K562 (cell line): ENCODE measurements around the gene TBL1Y. TPM values are rescaled to one million over a fixed set of nuclear protein-coding genes. Genes with fewer than 3 reads are reported as not detected.

Experiments used
- BCL6 ChIP-seq: fragments of 250-450 bp; sonication (Bioruptor Pico); IDR thresholded peaks from 2 replicates; pipeline ENCODE4 v1.4.0; 2020
- MCM7 ChIP-seq, 2 experiments: fragments of 450-650 bp; IDR thresholded peaks; 2 replicates each; pipeline ENCODE4 v1.6.1; 2016 to 2018
- MGA ChIP-seq: fragments of 450-650 bp; IDR thresholded peaks from 2 replicates; pipeline ENCODE4 v1.6.1; 2016; ENCODE audit warnings: mild to moderate bottlenecking, moderate library complexity
- PREB ChIP-seq: sonication (generic); formaldehyde crosslinking; IDR thresholded peaks from 2 replicates; pipeline ENCODE4 v1.8.1; 2023; ENCODE audit warnings: mild to moderate bottlenecking, missing genetic modification reagents
- RBM17 ChIP-seq: fragments of 200-400 bp; formaldehyde crosslinking; IDR thresholded peaks from 2 replicates; pipeline ENCODE4 v1.6.1; 2017; ENCODE audit warnings: low read depth, mild to moderate bottlenecking, low read length, borderline replicate concordance
- STAG1 ChIP-seq: sonication (generic); formaldehyde crosslinking; IDR thresholded peaks from 2 replicates; pipeline ENCODE4 v1.5.0; 2020; ENCODE audit warnings: missing genetic modification reagents, borderline replicate concordance
- ZNF407 ChIP-seq: fragments of 450-650 bp; IDR thresholded peaks from 2 replicates; pipeline ENCODE4 v1.6.1; 2016; ENCODE audit warnings: low read depth
- ZNF431 ChIP-seq: sonication (generic); formaldehyde crosslinking; IDR thresholded peaks from 2 replicates; pipeline ENCODE4 v1.8.0; 2022; ENCODE audit warnings: mild to moderate bottlenecking, missing genetic modification reagents
- polyA plus RNA-seq, 8 experiments: library from polyadenylated mRNA; depleted of rRNA in 4 of 8; stranded (reverse) in 5 of 8; unstranded in 3 of 8; fragments of >200 nt; fragmentation: Nextera tagmentation in 2 of 8; fragmentation: Illumina TruSeq in 1 of 8; extraction: Ambion mirVana in 2 of 8; extraction: Trizol in 1 of 8; gene quantifications; 2 replicates each; pipeline versions ENCODE4 v1.2.1 to v1.2.3, GENCODE V29; 2011 to 2014; ENCODE audit warnings: inconsistent platforms in 1 of 8, missing spikeins in 1 of 8
- total RNA-seq, 7 experiments: library from RNA; depleted of rRNA in 6 of 7; stranded (reverse); fragments of >200 nt in 6 of 7; fragmentation: Illumina TruSeq in 2 of 7; extraction: Trizol in 2 of 7; gene quantifications; 2 replicates each; pipeline versions ENCODE4 v1.2.1 to v1.2.3, GENCODE V29; 2011 to 2021; ENCODE audit warnings: low replicate concordance in 1 of 7

The TBL1Y gene
- total and polyA plus RNA-seq, 9 of the 15 experiments (the other 6 are each of a cell fraction or from before 2014, with no cell fraction given), result not detected

- TF ChIP-seq MGA (no peak), ZNF407 (no peak), ZNF431 (CRISPR knock-in tag) (no peak), STAG1 (CRISPR knock-in tag) (no peak), PREB (CRISPR knock-in tag) (no peak), RBM17 (no peak), MCM7 (IDR thresholded peaks at IDR 0.05) (no peak), BCL6 (no peak)
These were observed 2.9 kb downstream of the TBL1Y start (continued) for GRCh38 chrY:6913362-6913761.
